ENCODE measurements around the gene TCF7L2.

TCF7L2 gene

DNA sequence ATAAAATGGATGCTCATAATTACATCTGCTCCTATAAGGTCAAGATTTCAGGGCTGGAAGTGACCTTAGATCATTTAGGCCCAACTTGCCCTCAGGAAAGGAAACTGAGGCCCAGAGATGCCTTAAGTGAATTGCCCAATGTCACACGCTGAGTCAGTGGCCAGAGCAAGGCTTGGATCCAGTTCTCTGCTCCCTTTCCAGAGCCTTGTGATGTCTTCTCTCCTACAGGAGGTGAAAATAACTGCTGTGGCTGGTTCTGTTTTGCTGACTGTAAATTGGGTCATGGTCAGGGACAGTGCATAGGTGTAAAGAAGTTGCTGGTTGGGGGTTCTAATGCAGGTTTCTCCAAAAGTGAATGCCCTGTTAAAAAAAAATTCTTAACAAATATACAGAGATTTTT lies 91.3 kb downstream of the TCF7L2 start:
- ChIA-PET POLR2A (ENCODE audit: low non-redundant PET) (no interaction called here), CTCF (interaction anchor here (0.6 kb wide), 1 partner anchor 85 kb away, joined by 3 read pairs; no protein-coding TSS in a partner anchor)
- H3K27ac ChIP-seq: no peak overlapping the region
- DNase-seq (ENCODE audit: low spot score): no peak
- TF ChIP-seq, protein P1, sequence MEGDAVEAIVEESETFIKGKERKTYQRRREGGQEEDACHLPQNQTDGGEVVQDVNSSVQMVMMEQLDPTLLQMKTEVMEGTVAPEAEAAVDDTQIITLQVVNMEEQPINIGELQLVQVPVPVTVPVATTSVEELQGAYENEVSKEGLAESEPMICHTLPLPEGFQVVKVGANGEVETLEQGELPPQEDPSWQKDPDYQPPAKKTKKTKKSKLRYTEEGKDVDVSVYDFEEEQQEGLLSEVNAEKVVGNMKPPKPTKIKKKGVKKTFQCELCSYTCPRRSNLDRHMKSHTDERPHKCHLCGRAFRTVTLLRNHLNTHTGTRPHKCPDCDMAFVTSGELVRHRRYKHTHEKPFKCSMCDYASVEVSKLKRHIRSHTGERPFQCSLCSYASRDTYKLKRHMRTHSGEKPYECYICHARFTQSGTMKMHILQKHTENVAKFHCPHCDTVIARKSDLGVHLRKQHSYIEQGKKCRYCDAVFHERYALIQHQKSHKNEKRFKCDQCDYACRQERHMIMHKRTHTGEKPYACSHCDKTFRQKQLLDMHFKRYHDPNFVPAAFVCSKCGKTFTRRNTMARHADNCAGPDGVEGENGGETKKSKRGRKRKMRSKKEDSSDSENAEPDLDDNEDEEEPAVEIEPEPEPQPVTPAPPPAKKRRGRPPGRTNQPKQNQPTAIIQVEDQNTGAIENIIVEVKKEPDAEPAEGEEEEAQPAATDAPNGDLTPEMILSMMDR (conservative IDR thresholded peaks at IDR 0.05; ENCODE audit: low read depth): no peak

DNA sequence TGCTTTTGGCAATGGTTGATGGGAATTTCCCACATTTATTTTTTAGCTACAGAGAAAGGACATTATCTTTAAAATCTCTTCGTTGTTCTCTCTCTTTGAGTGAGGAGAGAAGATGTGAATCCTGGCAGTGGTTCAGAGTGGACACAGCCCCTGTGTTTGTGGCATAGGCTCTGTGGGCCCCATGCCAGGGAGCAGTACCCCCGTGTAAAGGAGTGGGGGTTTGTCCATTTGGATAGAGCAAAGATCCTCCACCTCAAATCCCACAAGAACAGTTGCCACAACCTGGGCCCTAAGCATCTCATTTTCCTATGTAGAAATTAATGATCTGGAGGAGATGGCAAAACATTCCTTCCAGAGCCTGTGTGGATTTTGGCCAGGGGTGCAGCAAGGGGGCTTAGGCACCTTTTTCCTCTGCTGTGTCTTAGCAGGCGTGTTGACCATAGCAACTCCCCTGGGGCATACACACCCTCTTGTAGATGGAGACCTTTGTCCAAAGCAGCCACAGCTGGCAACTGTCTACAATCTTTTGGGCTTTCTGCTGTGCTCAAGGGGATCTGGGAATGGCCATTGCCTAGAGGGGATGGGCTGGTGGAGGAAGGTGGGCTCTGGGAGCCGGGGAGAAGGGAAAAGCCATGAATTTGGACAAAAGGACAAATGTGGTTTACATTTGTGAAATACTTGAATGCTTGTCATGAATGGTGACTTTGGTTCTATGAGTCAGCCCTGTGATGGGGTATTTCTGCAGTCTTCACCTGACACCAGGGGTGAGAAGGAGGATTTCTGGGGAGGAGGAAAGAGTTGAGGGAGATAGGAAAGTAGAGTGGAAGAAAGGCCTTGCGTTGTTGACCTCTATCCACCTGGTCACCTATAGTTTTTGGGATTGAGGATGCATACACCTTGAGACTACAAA lies 92.0 kb downstream of the TCF7L2 start:
- POLR2A ChIA-PET (ENCODE audit: low non-redundant PET): interaction anchor here (0.5 kb wide), 1 partner anchor 31 kb away, joined by 3 read pairs; no protein-coding TSS in a partner anchor
- CTCF ChIA-PET: interaction anchor here (0.6 kb wide), 1 partner anchor 84 kb away, joined by 3 read pairs; no protein-coding TSS in a partner anchor
- no peak for DNase-seq (ENCODE audit: low spot score)
- TF ChIP-seq, protein P1 (conservative IDR thresholded peaks at IDR 0.05; ENCODE audit: low read depth): no peak
- peak overlapping the region; percentile 20; the same call in 1 of the 2 replicates for H3K27ac ChIP-seq

DNA sequence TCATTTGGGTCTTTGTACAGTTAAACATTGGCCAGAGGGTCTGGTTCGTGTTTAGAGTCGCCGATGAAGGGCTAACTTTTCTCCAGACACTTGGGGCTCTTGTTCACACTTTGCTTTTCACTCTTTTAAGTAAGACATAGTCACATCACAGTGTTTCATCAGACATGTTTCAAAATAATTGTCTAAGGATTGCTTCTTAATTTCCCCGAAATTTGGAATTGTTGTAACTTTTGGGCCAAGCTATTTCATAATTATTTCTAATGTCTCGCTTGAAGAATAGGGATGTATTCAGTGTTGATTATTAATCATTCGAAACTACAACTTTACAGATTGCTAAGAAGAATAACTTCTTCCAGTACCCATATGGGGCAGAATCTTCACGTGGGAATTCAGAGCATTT lies 92.8 kb downstream of the TCF7L2 start:
- no peak overlapping the region for H3K27ac ChIP-seq
- ChIA-PET CTCF (interaction anchor here (0.6 to 0.7 kb wide), 2 partner anchors 56 to 215 kb away, joined by 3 to 4 read pairs; no protein-coding TSS in a partner anchor), POLR2A (ENCODE audit: low non-redundant PET) (no interaction called here)
- no peak for DNase-seq (ENCODE audit: low spot score)
- TF ChIP-seq, protein P1 (conservative IDR thresholded peaks at IDR 0.05; ENCODE audit: low read depth): no peak

DNA sequence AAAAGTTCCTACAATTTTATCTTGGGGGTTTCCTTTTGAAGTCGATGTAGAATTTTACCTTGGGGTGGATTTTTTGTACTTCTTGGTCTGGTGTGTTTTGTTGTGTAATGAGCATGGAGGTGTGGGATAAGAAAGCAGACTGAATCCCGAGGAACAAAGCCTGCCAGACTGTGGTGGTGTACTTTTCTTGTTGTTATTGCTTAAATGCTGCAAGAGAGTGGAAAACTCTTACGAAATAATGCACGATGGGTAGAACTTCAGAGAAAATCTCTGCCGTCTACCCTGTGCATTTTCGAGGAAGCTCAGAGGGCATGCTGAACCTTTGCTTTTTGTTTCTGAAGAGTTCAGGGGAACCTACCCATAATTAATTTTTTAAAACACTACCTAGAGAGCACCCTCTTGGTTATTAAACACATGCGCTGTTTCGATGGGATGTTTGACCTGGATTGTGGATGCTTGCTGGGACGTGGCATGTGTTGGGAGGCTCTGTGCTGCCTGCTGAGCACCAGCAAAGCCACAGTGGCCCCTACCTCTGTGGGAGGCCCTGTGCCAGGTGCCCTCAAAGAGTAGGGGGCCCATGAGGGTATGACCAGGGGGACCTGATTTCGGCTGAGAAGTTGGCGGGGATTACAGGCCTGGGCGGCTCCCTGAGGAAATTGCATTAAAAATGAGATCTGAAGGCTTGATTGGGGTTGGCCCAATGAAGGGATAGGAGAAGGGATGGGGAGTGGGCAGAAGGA lies 94.1 kb downstream of the TCF7L2 start:
- TF ChIP-seq, protein P1 (conservative IDR thresholded peaks at IDR 0.05; ENCODE audit: low read depth): no peak
- no peak for DNase-seq (ENCODE audit: low spot score)
- peak overlapping the region; percentile 68 for H3K27ac ChIP-seq
- ChIA-PET POLR2A (ENCODE audit: low non-redundant PET) (no interaction called here), CTCF (interaction anchor here (0.7 kb wide), 1 partner anchor 834 kb away, joined by 3 read pairs; no protein-coding TSS in a partner anchor)

DNA sequence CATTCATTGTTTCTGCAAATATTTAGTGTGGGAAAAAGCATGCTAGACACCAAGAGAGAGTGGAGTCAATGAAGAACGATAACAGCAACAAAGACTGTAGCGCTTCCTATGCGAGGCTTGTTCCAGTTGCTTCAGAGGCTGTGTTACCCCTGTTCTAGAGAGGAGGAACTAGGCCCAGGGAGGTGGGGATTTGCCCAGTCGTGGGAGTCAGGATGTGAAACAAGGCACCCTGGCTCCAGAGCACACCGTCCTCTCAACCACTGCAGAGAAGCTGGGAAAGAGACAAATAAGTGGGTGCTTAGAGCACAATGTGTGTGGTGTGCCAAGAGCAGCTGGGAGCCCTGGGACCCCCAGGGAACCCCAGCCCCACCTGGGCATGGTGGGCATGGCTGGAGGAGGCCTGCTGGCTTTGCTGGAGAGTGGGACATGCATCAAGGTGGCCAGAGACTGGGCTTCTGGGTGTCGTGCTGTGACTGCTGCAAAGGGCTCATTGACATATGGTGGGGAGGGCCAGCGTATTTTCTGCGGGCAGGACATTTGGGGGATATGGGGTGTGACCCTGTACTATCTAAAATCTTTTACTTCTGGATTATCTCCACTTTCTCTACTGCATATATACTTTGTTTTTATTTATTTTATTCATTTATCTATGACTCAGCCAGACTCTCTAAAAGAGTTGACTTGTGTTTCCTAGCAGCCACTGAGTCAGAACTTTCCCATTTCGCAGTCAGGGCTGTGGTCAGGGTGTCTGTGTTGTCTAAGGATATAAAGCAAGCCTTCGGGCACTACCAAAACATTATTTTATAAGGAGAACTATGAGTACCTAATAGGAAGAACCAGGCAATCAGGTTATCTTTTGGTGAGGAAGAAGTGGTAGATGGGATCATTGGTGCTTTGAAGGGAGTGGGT lies 95.4 kb downstream of the TCF7L2 start:
- DNase-seq (ENCODE audit: low spot score): peak; percentile 90
- ChIA-PET POLR2A (ENCODE audit: low non-redundant PET) (no interaction called here), CTCF (no interaction called here)
- TF ChIP-seq, protein P1 (conservative IDR thresholded peaks at IDR 0.05; ENCODE audit: low read depth): no peak
- peak overlapping the region; percentile 68 for H3K27ac ChIP-seq

Data from RWPE1 (cell line).